Neutrophil (primary cell): ENCODE data around the gene UGDH.

Experiments used
- H3K27ac ChIP-seq: fragments of 200-600 bp; sonication (generic); 2 replicates; pipeline ENCODE4 v1.5.1; 2016; ENCODE audit warnings: mild to moderate bottlenecking, moderate library complexity
- H3K27me3 ChIP-seq: fragments of 200-600 bp; sonication (generic); 2 replicates; pipeline ENCODE4 v1.6.0; 2016; ENCODE audit warnings: mild to moderate bottlenecking
- H3K36me3 ChIP-seq: fragments of 200-600 bp; sonication (generic); 2 replicates; pipeline ENCODE4 v1.5.1; 2017
- H3K4me1 ChIP-seq, 2 experiments: fragments of 200-600 bp in 1 of 2; sonication (generic) in 1 of 2; 1 replicate in 1 of 2; 2 replicates in 1 of 2; pipeline versions ENCODE4 v1.5.1 to v1.6.1; 2013 to 2016; ENCODE audit warnings: low read depth in 1 of 2, low read length in 1 of 2, mild to moderate bottlenecking in 1 of 2, moderate library complexity in 1 of 2; ENCODE audit not compliant: control insufficient read depth in 1 of 2, insufficient read depth in 1 of 2
- H3K4me3 ChIP-seq, 2 experiments: fragments of 200-600 bp in 1 of 2; sonication (generic) in 1 of 2; 1 replicate in 1 of 2; 2 replicates in 1 of 2; pipeline ENCODE4 v1.5.1; 2013 to 2016; ENCODE audit warnings: low read depth in 1 of 2, low read length in 1 of 2, mild to moderate bottlenecking in 1 of 2, moderate library complexity in 1 of 2
- H3K9me3 ChIP-seq: fragments of 200-600 bp; sonication (generic); 2 replicates; pipeline ENCODE4 v1.5.1; 2016
- CTCF ChIP-seq: fragments of 200-600 bp; sonication (generic); IDR thresholded peaks from 2 replicates; pipeline ENCODE4 v1.5.1; 2016; ENCODE audit warnings: antibody characterized with exemption

UGDH gene

GRCh38 chr4:39484582-39485272 lies 42.5 kb downstream of the UGDH start:
- H3K9me3 ChIP-seq = no peaks in the 10 kb centered on the region
- peak overlapping the region in 1 of 2 experiments; percentile 23 for H3K4me3 ChIP-seq
- H3K36me3 ChIP-seq = no peaks in the 10 kb centered on the region
- peaks cover 39 to 44% of the 10 kb centered on the region in 2 experiments for H3K4me1 ChIP-seq
- H3K27ac ChIP-seq = peak overlapping the region; percentile 78
- H3K27me3 ChIP-seq = no peaks in the 10 kb centered on the region
- TF ChIP-seq CTCF = no peak

GRCh38 chr4:39480902-39481695 lies 46.1 kb downstream of the UGDH start:
- H3K4me3 ChIP-seq = peak overlapping the region; percentile 55 to 63
- no peaks in the 10 kb centered on the region for H3K9me3 ChIP-seq
- peaks cover 5% of the 10 kb centered on the region for H3K36me3 ChIP-seq
- H3K27ac ChIP-seq = peak overlapping the region; percentile 77
- no peak for TF ChIP-seq CTCF
- H3K4me1 ChIP-seq = peaks cover 32 to 38% of the 10 kb centered on the region in 2 experiments
- no peaks in the 10 kb centered on the region for H3K27me3 ChIP-seq

GRCh38 chr4:39480251-39480650 lies 47.0 kb downstream of the UGDH start:
- TF ChIP-seq CTCF = no peak
- Histone ChIP-seq H3K27ac (peak overlapping the region; percentile 77), H3K4me3 (peak overlapping the region in 1 of 2 experiments; percentile 55), H3K9me3 (no peaks in the 10 kb centered on the region), H3K4me1 (peaks cover 23 to 29% of the 10 kb centered on the region in 2 experiments), H3K36me3 (peaks cover 5% of the 10 kb centered on the region), H3K27me3 (no peaks in the 10 kb centered on the region)

GRCh38 chr4:39476187-39476895 lies 50.9 kb downstream of the UGDH start:
- TF ChIP-seq CTCF = no peak
- H3K4me1 ChIP-seq = peaks cover 10 to 12% of the 10 kb centered on the region in 2 experiments
- H3K27ac ChIP-seq = no peak overlapping the region
- no peaks in the 10 kb centered on the region for H3K27me3 ChIP-seq
- no peaks in the 10 kb centered on the region for H3K9me3 ChIP-seq
- peaks cover 12% of the 10 kb centered on the region for H3K36me3 ChIP-seq
- no peak overlapping the region for H3K4me3 ChIP-seq

GRCh38 chr4:39472396-39472795 lies 54.8 kb downstream of the UGDH start:
- Histone ChIP-seq H3K4me3 (no peak overlapping the region), H3K36me3 (peaks cover 7% of the 10 kb centered on the region), H3K27me3 (no peaks in the 10 kb centered on the region), H3K27ac (no peak overlapping the region), H3K4me1 (peaks cover 0 to 5% of the 10 kb centered on the region in 2 experiments), H3K9me3 (no peaks in the 10 kb centered on the region)
- no peak for TF ChIP-seq CTCF
